PC-3 (cell line): ENCODE measurements around the gene PPFIA1. TPM values are rescaled to one million over a fixed set of nuclear protein-coding genes. Genes with fewer than 3 reads are reported as not detected.
A peak's percentile ranks its signal among the peaks of the same experiment; 100 is the strongest.

Source experiments
- ATAC-seq: fragments of 200-7000 bp; cut with Tn5 transposase; 2 replicates; pipeline ENCODE4 v1.9.1; 2020; ENCODE audit warnings: mild to moderate bottlenecking, moderate library complexity
- BruUV-seq: library from RNA; stranded (reverse); fragments of 400-500 nt; replicated peaks from 2 replicates; lab custom pipeline; 2021; lab: Mats Ljungman, UMichigan
- CTCF ChIA-PET: fragments of 300-600 bp; sonication (Branson Sonifier 250); formaldehyde crosslinking; loops from one replicate; lab custom pipeline; 2022; ENCODE audit warnings: antibody characterized with exemption; lab: Charles Lee
- POLR2A ChIA-PET: fragments of 300-600 bp; sonication (Branson Sonifier 250); formaldehyde crosslinking; loops from one replicate; lab custom pipeline; 2022; ENCODE audit warnings: antibody characterized with exemption; ENCODE audit not compliant: unreplicated experiment; lab: Charles Lee
- DNase-seq: peaks from one replicate; pipeline ENCODE4 v3.0.0-alpha.2; 2015
- H2AFZ ChIP-seq: fragments of 300-600 bp; sonication (generic); 2 replicates; pipeline ENCODE4 v1.6.0; 2016; ENCODE audit warnings: antibody characterized with exemption, low read length
- H3F3A ChIP-seq: fragments of 300-600 bp; sonication (generic); one replicate; pipeline ENCODE4 v1.6.0; 2017; ENCODE audit warnings: antibody characterized with exemption, low read length, control low read depth, mild to moderate bottlenecking; ENCODE audit not compliant: unreplicated experiment
- H3K27ac ChIP-seq: fragments of 300-600 bp; sonication (generic); 2 replicates; pipeline ENCODE4 v1.5.1; 2016; ENCODE audit warnings: mild to moderate bottlenecking, low read length
- H3K27me3 ChIP-seq: fragments of 300-600 bp; sonication (generic); 2 replicates; pipeline ENCODE4 v1.6.1; 2016; ENCODE audit warnings: low read length, mixed read lengths
- H3K36me3 ChIP-seq: fragments of 300-600 bp; sonication (generic); 2 replicates; pipeline ENCODE4 v1.6.1; 2016; ENCODE audit warnings: low read depth, mixed run types, low read length, mixed read lengths
- H3K4me1 ChIP-seq: fragments of 300-600 bp; sonication (generic); 2 replicates; pipeline ENCODE4 v1.5.1; 2016; ENCODE audit warnings: low read length; ENCODE audit not compliant: insufficient read depth
- H3K4me2 ChIP-seq: fragments of 300-600 bp; sonication (generic); 2 replicates; pipeline ENCODE4 v1.6.0; 2016; ENCODE audit warnings: low read length
- H3K4me3 ChIP-seq: fragments of 300-600 bp; sonication (generic); 2 replicates; pipeline ENCODE4 v1.5.1; 2016; ENCODE audit warnings: mild to moderate bottlenecking, low read length, mixed read lengths
- H3K79me2 ChIP-seq: fragments of 300-600 bp; sonication (generic); 2 replicates; pipeline ENCODE4 v1.6.1; 2017; ENCODE audit warnings: low read length, mixed read lengths
- H3K9ac ChIP-seq: fragments of 300-600 bp; sonication (generic); 2 replicates; pipeline ENCODE4 v1.6.0; 2016; ENCODE audit warnings: mild to moderate bottlenecking, low read length
- H3K9me2 ChIP-seq: fragments of 300-600 bp; sonication (generic); replicated peaks from 2 replicates; pipeline ENCODE4 v1.6.1; 2016; ENCODE audit warnings: mixed run types, low read length, mixed read lengths
- H3K9me3 ChIP-seq: fragments of 300-600 bp; sonication (generic); 2 replicates; pipeline ENCODE4 v1.6.1; 2016; ENCODE audit warnings: low read length, mixed read lengths
- H4K20me1 ChIP-seq: fragments of 300-600 bp; sonication (generic); 2 replicates; pipeline ENCODE4 v1.6.1; 2016; ENCODE audit warnings: low read length, mixed read lengths
- CTCF ChIP-seq: fragments of 300-600 bp; sonication (generic); conservative IDR thresholded peaks from 2 replicates; pipeline ENCODE4 v1.5.1; 2017; ENCODE audit warnings: antibody characterized with exemption, low read depth, mild to moderate bottlenecking, low read length
- EZH2 ChIP-seq: fragments of 300-600 bp; sonication (generic); IDR thresholded peaks from one replicate; pipeline ENCODE4 v1.6.1; 2017; ENCODE audit warnings: antibody characterized with exemption, mild to moderate bottlenecking, low read length; ENCODE audit not compliant: unreplicated experiment
- EZH2phosphoT487 ChIP-seq: fragments of 300-600 bp; sonication (generic); IDR thresholded peaks from 2 replicates; pipeline ENCODE4 v1.6.1; 2018; ENCODE audit warnings: mild to moderate bottlenecking, antibody characterized with exemption, low read length, borderline replicate concordance
- intact Hi-C: fragments of 100-400 bp; cut with micrococcal nuclease; formaldehyde crosslinking; loops from 2 replicates; pipeline ENCODE4 v1.9.0; 2023
- total RNA-seq: library from RNA; depleted of rRNA; stranded (reverse); fragments of >200 nt; gene quantifications from 2 replicates; pipeline ENCODE4 v1.2.3, GENCODE V29; 2014

PPFIA1 gene
- total RNA-seq, 1 experiment from 2014 or later: 57.5 TPM

- H3K9me3 ChIP-seq: no peaks in the 10 kb centered on the region
- H4K20me1 ChIP-seq: no peaks in the 10 kb centered on the region
- H3K9ac ChIP-seq: no peak overlapping the region
- H3F3A ChIP-seq: no peaks in the 10 kb centered on the region
- peaks cover 53% of the 10 kb centered on the region for H3K36me3 ChIP-seq
- CTCF ChIA-PET: no interaction called here
- no peak overlapping the region for H3K27ac ChIP-seq
- no peaks in the 10 kb centered on the region for H3K79me2 ChIP-seq
- no peak for ATAC-seq
- no peak overlapping the region for H2AFZ ChIP-seq
- intact Hi-C loops: no loop called here
- H3K27me3 ChIP-seq: no peaks in the 10 kb centered on the region
- H3K4me1 ChIP-seq: no peaks in the 10 kb centered on the region
- POLR2A ChIA-PET: interaction anchor here (0.6 kb wide), 1 partner anchor 94 kb away, joined by 7 read pairs; no protein-coding TSS in a partner anchor
- H3K9me2 ChIP-seq: no peaks in the 10 kb centered on the region
- DNase-seq: no peak
- no peak overlapping the region for H3K4me3 ChIP-seq
- no peak overlapping the region for H3K4me2 ChIP-seq
- TF ChIP-seq EZH2phosphoT487: no peak
- no TSS peak for BruUV-seq
Measured at GRCh38 chr11:70322666-70323065, 52.2 kb downstream of the PPFIA1 start.

GRCh38 chr11:70323806-70324205 lies 53.3 kb downstream of the PPFIA1 start:
- Histone ChIP-seq H3K4me3 (no peak overlapping the region), H3K9me3 (no peaks in the 10 kb centered on the region), H3K9ac (no peak overlapping the region), H3K4me2 (no peak overlapping the region), H3K4me1 (no peaks in the 10 kb centered on the region), H3F3A (no peaks in the 10 kb centered on the region), H3K79me2 (no peaks in the 10 kb centered on the region), H4K20me1 (no peaks in the 10 kb centered on the region), H3K27me3 (no peaks in the 10 kb centered on the region), H2AFZ (no peak overlapping the region), H3K27ac (no peak overlapping the region), H3K9me2 (no peaks in the 10 kb centered on the region), H3K36me3 (peaks cover 56% of the 10 kb centered on the region)
- TF ChIP-seq EZH2 (no peak), CTCF (no peak), EZH2phosphoT487 (no peak)
- POLR2A ChIA-PET: no interaction called here
- no TSS peak for BruUV-seq
- 0 out of 2 replicates have a peak, but pooled peaks have one; percentile 24 for ATAC-seq
- CTCF ChIA-PET: no interaction called here
- DNase-seq: no peak
- intact Hi-C loops: no loop called here

GRCh38 chr11:70324376-70325115 lies 54.1 kb downstream of the PPFIA1 start:
- H3K27ac ChIP-seq: no peak overlapping the region
- intact Hi-C loops: no loop called here
- H3K27me3 ChIP-seq: no peaks in the 10 kb centered on the region
- H3K9me3 ChIP-seq: no peaks in the 10 kb centered on the region
- H3K4me3 ChIP-seq: no peak overlapping the region
- H3K36me3 ChIP-seq: peaks cover 53% of the 10 kb centered on the region
- H3K9me2 ChIP-seq: no peaks in the 10 kb centered on the region
- H3K9ac ChIP-seq: no peak overlapping the region
- ChIA-PET POLR2A (no interaction called here), CTCF (no interaction called here)
- ATAC-seq (no peak), DNase-seq (no peak)
- no peaks in the 10 kb centered on the region for H3K79me2 ChIP-seq
- no peak overlapping the region for H2AFZ ChIP-seq
- no peak overlapping the region for H3K4me2 ChIP-seq
- no TSS peak for BruUV-seq
- TF ChIP-seq EZH2 (no peak), CTCF (no peak), EZH2phosphoT487 (no peak)
- no peaks in the 10 kb centered on the region for H3K4me1 ChIP-seq
- H4K20me1 ChIP-seq: no peaks in the 10 kb centered on the region
- no peaks in the 10 kb centered on the region for H3F3A ChIP-seq
